Measurements from ENCODE around the gene NR1D2. TPM values are rescaled to one million over a fixed set of nuclear protein-coding genes. Genes with fewer than 3 reads are reported as not detected.

The NR1D2 gene
- total RNA-seq, 2 donors from 2014 or later, result 13.0 to 14.5 TPM

DNA sequence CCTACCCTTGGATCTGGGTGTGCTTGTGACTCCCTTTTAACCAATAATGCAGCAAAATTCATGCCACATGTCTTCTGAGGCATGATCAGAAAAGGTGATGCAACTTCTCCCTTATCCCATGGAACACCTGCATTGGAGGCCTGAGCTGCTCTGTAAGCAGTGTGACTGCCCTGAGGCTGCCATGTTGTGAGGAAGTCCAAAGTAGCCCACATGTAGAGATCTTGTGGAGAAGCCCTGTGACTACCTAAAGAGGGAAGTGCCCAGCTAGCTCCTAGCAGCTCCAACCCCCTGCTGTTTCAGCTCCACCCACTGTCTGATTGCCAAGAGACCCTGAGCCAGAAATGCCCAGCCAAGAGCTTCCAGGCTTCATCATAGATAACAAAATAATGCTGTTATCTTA, 6.4 kb upstream of the NR1D2 start:
- intact Hi-C loops (cut with DNase I), result no loop called here
- no peak for ATAC-seq
- DNase-seq, result no peak

GRCh38 chr3:23940775-23941174, 4.3 kb upstream of the NR1D2 start:
- Histone ChIP-seq H3K9me3 (no peaks in the 10 kb centered on the region), H3K27me3 (no peaks in the 10 kb centered on the region), H3K4me1 (peaks cover 6% of the 10 kb centered on the region), H3K27ac (no peak overlapping the region), H3K4me3 (no peak overlapping the region), H3K36me3 (replicated peaks in 1 of 2; ENCODE audit: insufficient read depth in 1 of 2, low read depth in 2 of 2) (no peaks in the 10 kb centered on the region)
- TF ChIP-seq CTCF (IDR thresholded peaks at IDR 0.05), result no peak
- TF ChIP-seq POLR2A (IDR thresholded peaks at IDR 0.05), result no peak
- ATAC-seq (no peak), DNase-seq (no peak)
- intact Hi-C loops (cut with DNase I), result no loop called here
- 67 to 71% methylated on average over 5 of the region's 5 CpGs for WGBS, 2 donors

More for the DNA sequence above, 6.4 kb upstream of the NR1D2 start:
- TF ChIP-seq POLR2A (IDR thresholded peaks at IDR 0.05) (no peak), CTCF (IDR thresholded peaks at IDR 0.05) (no peak)
- H3K27ac ChIP-seq, result no peak overlapping the region
- peaks cover 0 to 5% (median 0%) of the 10 kb centered on the region in 3 donors for H3K9me3 ChIP-seq
- no peaks in the 10 kb centered on the region for H3K4me1 ChIP-seq
- no peak overlapping the region for H3K4me3 ChIP-seq
- H3K36me3 ChIP-seq (replicated peaks in 1 of 2; ENCODE audit: insufficient read depth in 1 of 2, low read depth in 2 of 2), result no peaks in the 10 kb centered on the region
- no peaks in the 10 kb centered on the region for H3K27me3 ChIP-seq

- H3K27ac ChIP-seq, result no peak overlapping the region
- ATAC-seq (no peak), DNase-seq (no peak)
- no peak overlapping the region for H3K4me3 ChIP-seq
- TF ChIP-seq CTCF (IDR thresholded peaks at IDR 0.05), result no peak
- TF ChIP-seq POLR2A (IDR thresholded peaks at IDR 0.05), result no peak
- H3K36me3 ChIP-seq (replicated peaks in 1 of 2; ENCODE audit: insufficient read depth in 1 of 2, low read depth in 2 of 2), result no peaks in the 10 kb centered on the region
- no peaks in the 10 kb centered on the region for H3K27me3 ChIP-seq
- whole genome bisulfite sequencing, 2 donors, result 74 to 83% methylated on average over 4 of the region's 4 CpGs
- peaks cover 8% of the 10 kb centered on the region for H3K4me1 ChIP-seq
- intact Hi-C loops (cut with DNase I), result no loop called here
- H3K9me3 ChIP-seq, result no peaks in the 10 kb centered on the region
Measured at GRCh38 chr3:23941440-23941839, 3.6 kb upstream of the NR1D2 start.

- peaks cover 19% of the 10 kb centered on the region for H3K4me1 ChIP-seq
- no peaks in the 10 kb centered on the region for H3K27me3 ChIP-seq
- DNase-seq (no peak), ATAC-seq (no peak)
- intact Hi-C loops (cut with DNase I), result no loop called here
- TF ChIP-seq CTCF (IDR thresholded peaks at IDR 0.05) (no peak), POLR2A (IDR thresholded peaks at IDR 0.05) (no peak)
- H3K9me3 ChIP-seq, result no peaks in the 10 kb centered on the region
- no peak overlapping the region for H3K4me3 ChIP-seq
- no peaks in the 10 kb centered on the region for H3K36me3 ChIP-seq (replicated peaks in 1 of 2; ENCODE audit: insufficient read depth in 1 of 2, low read depth in 2 of 2)
- 84 to 89% methylated on average over 11 of the region's 11 CpGs for WGBS, 2 donors
- H3K27ac ChIP-seq, result no peak overlapping the region
Measured at GRCh38 chr3:23942546-23942945, 2.5 kb upstream of the NR1D2 start.

- TF ChIP-seq CTCF (IDR thresholded peaks at IDR 0.05) (no peak), POLR2A (IDR thresholded peaks at IDR 0.05) (no peak)
- Histone ChIP-seq H3K36me3 (replicated peaks in 1 of 2; ENCODE audit: insufficient read depth in 1 of 2, low read depth in 2 of 2) (no peaks in the 10 kb centered on the region), H3K4me3 (peak overlapping the region; percentile 26 to 55), H3K27ac (peak overlapping the region in 2 of 4 donors; percentile 91 to 100), H3K27me3 (no peaks in the 10 kb centered on the region), H3K9me3 (no peaks in the 10 kb centered on the region), H3K4me1 (peaks cover 35% of the 10 kb centered on the region)
- WGBS, 2 donors, result 6 to 7% methylated on average over 13 of the region's 13 CpGs
- no peak for ATAC-seq
- intact Hi-C loops (cut with DNase I), result no loop called here
- DNase-seq, result no peak
Measured at GRCh38 chr3:23944007-23944783, 891 bp upstream of the NR1D2 start.
